ENCODE measurements around the gene NOC3L. TPM values are rescaled to one million over a fixed set of nuclear protein-coding genes. Genes with fewer than 3 reads are reported as not detected.

Gene NOC3L
- total RNA-seq, 2 donors from 2014 or later = 15.3 to 22.4 TPM

Other genes with a start within 250 kb of the NOC3L start
- 1 to 10 TPM; 1.3 to 1.9 TPM for gene TBC1D12, start 39.6 kb upstream of the NOC3L start, total RNA-seq
- 10 to 100 TPM; 12.4 to 22.1 TPM for gene HELLS, start 182.8 kb upstream of the NOC3L start, total RNA-seq